Gastroesophageal sphincter (tissue), 4 donors: ENCODE measurements around the gene XYLT1. TPM values are rescaled to one million over a fixed set of nuclear protein-coding genes. Genes with fewer than 3 reads are reported as not detected.

Source experiments
- ATAC-seq: fragments of 150-250 bp; one replicate; pipeline ENCODE4 v1.9.1; 2016; ENCODE audit warnings: mild to moderate bottlenecking, moderate library complexity
- H3K27ac ChIP-seq, 4 donors: fragments of 200-600 bp; sonication (generic) in 3 of 4; 1 replicate in 3 of 4; 2 replicates in 1 of 4; pipeline ENCODE4 v1.5.1; 2016 to 2019
- H3K27me3 ChIP-seq: fragments of 200-600 bp; sonication (generic); one replicate; pipeline ENCODE4 v1.5.1; 2019
- H3K36me3 ChIP-seq, 2 donors: fragments of 200-600 bp; sonication (generic); one replicate each; pipeline ENCODE4 v1.5.1; 2019; ENCODE audit warnings: control low read depth in 1 of 2
- H3K4me1 ChIP-seq, 3 donors: fragments of 200-600 bp; sonication (generic); 1 replicate in 2 of 3; 2 replicates in 1 of 3; pipeline ENCODE4 v1.5.1; 2016 to 2019; ENCODE audit warnings: control low read depth in 2 of 3
- H3K4me3 ChIP-seq, 2 donors: fragments of 200-600 bp; sonication (generic); one replicate each; pipeline ENCODE4 v1.5.1; 2019; ENCODE audit warnings: mild to moderate bottlenecking in 1 of 2, moderate library complexity in 1 of 2
- H3K9me3 ChIP-seq, 3 donors: fragments of 200-600 bp; sonication (generic); one replicate each; pipeline ENCODE4 v1.5.1; 2017 to 2019; ENCODE audit warnings: control low read depth in 2 of 3
- CTCF ChIP-seq, 4 experiments: fragments of 200-600 bp in 2 of 4; fragments of 450-650 bp in 2 of 4; sonication (generic) in 1 of 4; IDR thresholded peaks; one replicate each; pipeline ENCODE4 v1.5.1; 2017 to 2019; ENCODE audit warnings: antibody characterized with exemption in 4 of 4, mild to moderate bottlenecking in 2 of 4, moderate library complexity in 2 of 4
- EP300 ChIP-seq: sonication (generic); formaldehyde crosslinking; IDR thresholded peaks from one replicate; pipeline ENCODE4 v1.6.1; 2017; ENCODE audit warnings: antibody characterized with exemption, mild to moderate bottlenecking
- POLR2A ChIP-seq, 2 donors: fragments of 450-650 bp; IDR thresholded peaks; one replicate each; pipeline ENCODE4 v1.6.1; 2017; ENCODE audit warnings: antibody characterized with exemption in 2 of 2, mild to moderate bottlenecking in 2 of 2, moderate library complexity in 1 of 2
- POLR2AphosphoS5 ChIP-seq: sonication (generic); formaldehyde crosslinking; IDR thresholded peaks from one replicate; pipeline ENCODE4 v1.6.1; 2017; ENCODE audit warnings: antibody characterized with exemption
- WGBS, 2 donors: methylation state at CpG; one replicate each; pipeline ENCODE4 v1.1.5; 2018; ENCODE audit warnings: low coverage in 1 of 2; 5-methylcytosine and 5-hydroxymethylcytosine counted together
- total RNA-seq, 4 donors: library from RNA; depleted of rRNA; stranded (reverse); fragments of >200 nt; gene quantifications; one replicate each; pipeline ENCODE4 v1.1.0, GENCODE V29; 2016

Gene XYLT1
- total RNA-seq, 4 donors from 2014 or later, result 19.1 to 51.6 (median 23.7) TPM

- no peak for TF ChIP-seq CTCF (IDR thresholded peaks at IDR 0.05)
- no peak for TF ChIP-seq POLR2AphosphoS5
- TF ChIP-seq POLR2A (IDR thresholded peaks at IDR 0.05), result no peak
- TF ChIP-seq EP300, result no peak
- no peaks in the 10 kb centered on the region for H3K27me3 ChIP-seq
- H3K36me3 ChIP-seq, result no peaks in the 10 kb centered on the region
- peaks cover 0 to 23% (median 0%) of the 10 kb centered on the region in 3 donors for H3K4me1 ChIP-seq
- H3K27ac ChIP-seq, result peak overlapping the region in 1 of 4 donors; percentile 14
- H3K9me3 ChIP-seq, result no peaks in the 10 kb centered on the region
- 70 to 98% methylated on average over 4 to 6 of the region's 6 CpGs for WGBS, 2 donors
- no peak for ATAC-seq
- H3K4me3 ChIP-seq, result no peak overlapping the region
Measured at GRCh38 chr16:17321824-17322223, 148.9 kb downstream of the XYLT1 start.

GRCh38 chr16:17320009-17320408 is 150.8 kb downstream of the XYLT1 start:
- TF ChIP-seq EP300 (no peak), POLR2A (IDR thresholded peaks at IDR 0.05) (no peak), CTCF (IDR thresholded peaks at IDR 0.05) (no peak), POLR2AphosphoS5 (no peak)
- Histone ChIP-seq H3K27me3 (no peaks in the 10 kb centered on the region), H3K27ac (peak overlapping the region in 1 of 4 donors; percentile 30), H3K9me3 (no peaks in the 10 kb centered on the region), H3K4me1 (peaks cover 0 to 26% (median 0%) of the 10 kb centered on the region in 3 donors), H3K4me3 (no peak overlapping the region), H3K36me3 (no peaks in the 10 kb centered on the region)
- no peak for ATAC-seq
- WGBS, 2 donors, result 33 to 88% methylated on average over 3 of the region's 3 CpGs

GRCh38 chr16:17318238-17318637 is 152.5 kb downstream of the XYLT1 start:
- 73 to 76% methylated on average over 3 to 5 of the region's 5 CpGs for WGBS, 2 donors

GRCh38 chr16:17316005-17316404 is 154.8 kb downstream of the XYLT1 start:
- Histone ChIP-seq H3K4me1 (peaks cover 11 to 52% (median 24%) of the 10 kb centered on the region in 3 donors), H3K4me3 (no peak overlapping the region), H3K9me3 (no peaks in the 10 kb centered on the region), H3K36me3 (no peaks in the 10 kb centered on the region), H3K27ac (peak overlapping the region in 2 of 4 donors; percentile 96), H3K27me3 (no peaks in the 10 kb centered on the region)
- ATAC-seq, result no peak
- WGBS, 2 donors, result 78 to 93% methylated on average over 4 of the region's 4 CpGs
- no peak for TF ChIP-seq POLR2AphosphoS5
- no peak for TF ChIP-seq CTCF (IDR thresholded peaks at IDR 0.05)
- no peak for TF ChIP-seq EP300
- no peak for TF ChIP-seq POLR2A (IDR thresholded peaks at IDR 0.05)

More at GRCh38 chr16:17318238-17318637, 152.5 kb downstream of the XYLT1 start:
- H3K4me3 ChIP-seq, result no peak overlapping the region
- peaks cover 3 to 35% (median 9%) of the 10 kb centered on the region in 3 donors for H3K4me1 ChIP-seq
- TF ChIP-seq POLR2AphosphoS5, result no peak
- TF ChIP-seq EP300, result no peak
- TF ChIP-seq CTCF (IDR thresholded peaks at IDR 0.05), result no peak
- no peak for TF ChIP-seq POLR2A (IDR thresholded peaks at IDR 0.05)
- no peaks in the 10 kb centered on the region for H3K9me3 ChIP-seq
- no peaks in the 10 kb centered on the region for H3K27me3 ChIP-seq
- no peak for ATAC-seq
- H3K36me3 ChIP-seq, result no peaks in the 10 kb centered on the region
- H3K27ac ChIP-seq, result peak overlapping the region in 1 of 4 donors; percentile 31

- no peak for ATAC-seq
Measured at GRCh38 chr16:17313793-17314547, 156.8 kb downstream of the XYLT1 start.

More at GRCh38 chr16:17313793-17314547, 156.8 kb downstream of the XYLT1 start:
- H3K27ac ChIP-seq, result peak overlapping the region; percentile 92 to 96 (median 94)
- H3K36me3 ChIP-seq, result no peaks in the 10 kb centered on the region
- no peaks in the 10 kb centered on the region for H3K27me3 ChIP-seq
- 63 to 71% methylated on average over 4 to 6 of the region's 7 CpGs for WGBS, 2 donors
- no peak overlapping the region for H3K4me3 ChIP-seq
- H3K9me3 ChIP-seq, result no peaks in the 10 kb centered on the region
- TF ChIP-seq CTCF (IDR thresholded peaks at IDR 0.05) (no peak), EP300 (no peak), POLR2AphosphoS5 (no peak), POLR2A (IDR thresholded peaks at IDR 0.05) (no peak)
- H3K4me1 ChIP-seq, result peaks cover 11 to 69% (median 24%) of the 10 kb centered on the region in 3 donors
